ENCODE data around the gene GLRX5.

- TF ChIP-seq ZNF274 (IDR thresholded peaks at IDR 0.05; ENCODE audit: low read depth, low read length) (no peak), SUZ12 (IDR thresholded peaks at IDR 0.05; ENCODE audit: extremely low read depth, insufficient read depth, insufficient read length) (no peak), YY1 (IDR thresholded peaks at IDR 0.05; ENCODE audit: insufficient read depth, insufficient read length) (no peak)
Measured at GRCh38 chr14:95561001-95561412, 26.2 kb downstream of the GLRX5 start.
